GM12872 (cell line): Measurements from ENCODE around the gene PRDM16.

Experiments used
- CTCF ChIP-seq: IDR thresholded peaks from 3 replicates; pipeline ENCODE4 v1.5.1; 2011; ENCODE audit warnings: low read depth, mild to moderate bottlenecking, low read length, moderate library complexity; ENCODE audit not compliant: insufficient read depth

Gene PRDM16

DNA sequence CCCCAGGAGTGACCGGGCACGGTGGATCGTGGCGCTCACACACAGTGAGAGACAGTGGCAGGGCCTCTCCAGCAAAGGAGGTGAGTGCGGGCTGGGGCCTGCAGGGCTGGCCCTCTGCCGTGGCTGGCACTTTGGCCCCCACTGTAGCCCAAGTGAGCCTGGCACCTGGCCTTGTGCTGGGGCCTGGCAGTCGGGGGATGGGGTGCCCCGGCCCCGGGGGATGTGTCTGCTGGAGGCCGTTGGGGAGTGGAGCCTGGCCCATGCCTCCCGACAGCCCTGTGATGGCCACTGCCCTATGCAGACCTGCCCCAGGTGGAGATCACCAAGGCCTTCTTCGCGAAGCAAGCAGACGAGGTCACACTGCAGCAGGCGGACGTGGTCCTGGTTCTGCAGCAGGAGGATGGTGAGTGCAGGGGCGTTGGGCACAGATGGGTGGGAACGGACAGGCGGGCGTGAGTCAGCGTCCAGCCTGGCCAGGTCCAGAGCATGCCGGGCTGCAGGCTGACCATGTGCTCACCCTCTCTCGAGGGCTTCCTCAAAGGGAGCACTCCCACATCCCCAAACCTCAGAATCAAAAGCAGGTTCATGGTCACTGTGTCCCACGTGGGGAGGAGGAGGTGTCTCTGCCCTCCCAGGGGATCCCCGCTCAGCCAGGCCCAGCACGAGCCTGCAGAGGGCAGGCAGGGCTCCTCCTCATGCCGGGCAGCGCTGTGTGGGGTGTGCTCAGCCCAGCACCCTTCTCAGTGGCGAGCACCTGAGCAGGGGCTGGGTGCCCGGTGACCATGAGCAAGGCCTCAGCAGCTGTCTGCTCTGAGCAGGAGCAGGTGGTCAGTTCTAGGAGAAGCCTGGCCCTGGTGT, 410.7 kb downstream of the PRDM16 start:
- no peak for TF ChIP-seq CTCF

DNA sequence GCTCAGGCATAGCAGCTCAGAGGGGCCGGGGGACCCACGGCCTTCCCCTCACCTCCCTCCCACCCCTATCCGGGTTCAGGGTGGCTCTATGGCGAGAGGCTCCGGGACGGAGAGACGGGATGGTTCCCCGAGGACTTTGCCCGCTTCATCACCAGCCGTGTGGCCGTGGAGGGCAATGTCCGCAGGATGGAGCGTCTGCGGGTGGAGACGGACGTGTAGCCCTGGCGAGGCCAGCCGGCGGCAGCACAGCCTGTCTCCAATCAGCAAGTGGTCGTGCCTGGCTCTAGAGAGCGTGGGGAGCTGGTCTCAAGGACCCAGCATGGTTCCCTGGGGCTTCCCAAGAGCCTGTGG, 411.3 kb downstream of the PRDM16 start:
- no peak for TF ChIP-seq CTCF

GRCh38 chr1:3481046-3481445, 412.0 kb downstream of the PRDM16 start:
- TF ChIP-seq CTCF = no peak

- no peak for TF ChIP-seq CTCF
Measured at GRCh38 chr1:3481836-3482375, 412.9 kb downstream of the PRDM16 start.

DNA sequence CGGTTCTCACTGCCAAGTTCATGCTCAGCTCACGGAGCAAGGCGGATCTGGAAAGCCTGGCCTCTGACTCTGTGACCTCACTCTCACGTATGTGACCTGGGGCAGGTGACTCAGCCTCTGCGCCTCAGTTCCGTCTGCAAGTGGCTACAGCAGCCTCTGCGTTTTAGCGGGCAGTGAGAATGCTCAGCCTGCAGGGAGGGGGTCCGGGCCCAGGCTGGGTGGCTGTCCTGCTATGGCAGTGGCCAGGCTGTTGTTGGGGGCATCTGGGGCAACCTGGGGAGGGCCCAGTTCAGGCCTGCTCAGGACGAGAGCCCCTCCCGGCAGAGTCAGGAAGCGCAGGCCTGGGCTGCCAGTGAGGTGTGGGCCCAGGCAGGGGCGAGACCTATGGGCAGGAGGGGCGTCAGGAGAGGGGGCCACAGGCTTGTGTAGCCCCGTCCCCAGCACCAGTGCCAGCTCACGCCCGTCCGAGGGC, 413.4 kb downstream of the PRDM16 start:
- peak; percentile 50; the same call in 2 of the 3 replicates for TF ChIP-seq CTCF

GRCh38 chr1:3483380-3483779, 414.4 kb downstream of the PRDM16 start:
- TF ChIP-seq CTCF = no peak

GRCh38 chr1:3483801-3484444, 414.9 kb downstream of the PRDM16 start:
- TF ChIP-seq CTCF = peak; percentile 85
